CD14-positive monocyte (primary cell): ENCODE measurements around the gene CFAP47. TPM values are rescaled to one million over a fixed set of nuclear protein-coding genes. Genes with fewer than 3 reads are reported as not detected.
"Not testable (repeated sequence)": the region's sequence is repeated elsewhere in the genome, so short reads cannot be mapped to it uniquely, and the experiment has no call there.

ENCODE experiments used
- DNase-seq, 3 donors: peaks; one replicate each; pipeline ENCODE4 v3.0.0-alpha.2; 2011 to 2022
- H2AFZ ChIP-seq: 2 replicates; pipeline ENCODE4 v1.6.0; 2012; ENCODE audit warnings: mild to moderate bottlenecking, low read depth, low read length, inconsistent platforms; ENCODE audit not compliant: insufficient read depth, poor library complexity, severe bottlenecking
- H3K27ac ChIP-seq, 2 donors: 1 replicate in 1 of 2; 2 replicates in 1 of 2; pipeline ENCODE4 v1.5.1; 2012 to 2013; ENCODE audit warnings: low read length in 2 of 2, control low read depth in 1 of 2, inconsistent platforms in 1 of 2, low read depth in 1 of 2, mild to moderate bottlenecking in 1 of 2
- H3K27me3 ChIP-seq, 2 donors: one replicate each; pipeline versions ENCODE4 v1.6.0 to v1.6.1; 2011 to 2013; ENCODE audit warnings: low read length in 2 of 2; ENCODE audit not compliant: control insufficient read depth in 2 of 2, insufficient read depth in 2 of 2
- H3K36me3 ChIP-seq, 2 donors: replicated peaks in 1 of 2; 1 replicate in 1 of 2; 2 replicates in 1 of 2; pipeline versions ENCODE4 v1.5.1 to v1.6.1; 2012 to 2013; ENCODE audit warnings: low read length in 2 of 2, control low read depth in 1 of 2, inconsistent platforms in 1 of 2, mild to moderate bottlenecking in 1 of 2; ENCODE audit not compliant: insufficient read depth in 2 of 2, control insufficient read depth in 1 of 2
- H3K4me1 ChIP-seq, 2 donors: 1 replicate in 1 of 2; 2 replicates in 1 of 2; pipeline versions ENCODE4 v1.5.1 to v1.6.1; 2012 to 2013; ENCODE audit warnings: low read length in 2 of 2, control low read depth in 1 of 2, inconsistent platforms in 1 of 2, mild to moderate bottlenecking in 1 of 2, moderate library complexity in 1 of 2; ENCODE audit not compliant: insufficient read depth in 2 of 2, control insufficient read depth in 1 of 2
- H3K4me2 ChIP-seq: replicated peaks from 2 replicates; pipeline ENCODE3; 2012; ENCODE audit warnings: low read length, moderate library complexity, mild to moderate bottlenecking; ENCODE audit not compliant: poor library complexity, severe bottlenecking; ENCODE audit errors: extremely low read depth
- H3K4me3 ChIP-seq, 3 experiments: fragments of 200-600 bp in 1 of 3; sonication (generic) in 1 of 3; replicated peaks in 1 of 3; 1 replicate in 2 of 3; 2 replicates in 1 of 3; pipeline ENCODE4 v1.5.1; 2011 to 2013; ENCODE audit warnings: low read length in 3 of 3, mild to moderate bottlenecking in 3 of 3, control low read depth in 2 of 3, low read depth in 2 of 3, inconsistent platforms in 1 of 3, moderate library complexity in 1 of 3
- H3K79me2 ChIP-seq: 2 replicates; pipeline ENCODE4 v1.6.0; 2012; ENCODE audit warnings: mild to moderate bottlenecking, control low read depth, inconsistent platforms, low read length, moderate library complexity; ENCODE audit not compliant: insufficient read depth
- H3K9ac ChIP-seq: 2 replicates; pipeline ENCODE4 v1.6.0; 2017; ENCODE audit warnings: low read length, mild to moderate bottlenecking; ENCODE audit not compliant: insufficient read depth, poor library complexity, severe bottlenecking
- H3K9me3 ChIP-seq, 2 donors: replicated peaks in 1 of 2; 1 replicate in 1 of 2; 2 replicates in 1 of 2; pipeline versions ENCODE4 v1.5.1 to v1.6.1; 2012 to 2013; ENCODE audit warnings: low read length in 2 of 2, control low read depth in 1 of 2; ENCODE audit not compliant: control insufficient read depth in 1 of 2, insufficient read depth in 1 of 2
- H4K20me1 ChIP-seq: 2 replicates; pipeline ENCODE4 v1.6.0; 2012; ENCODE audit warnings: mild to moderate bottlenecking, low read length, control low read depth, moderate library complexity; ENCODE audit not compliant: insufficient read depth
- H3K27ac Mint-ChIP-seq, 7 donors: one replicate each; pipeline ENCODE4 v1.8.0; 2020; ENCODE audit warnings: mild to moderate bottlenecking in 7 of 7, mixed read lengths in 7 of 7, moderate library complexity in 6 of 7, inconsistent platforms in 2 of 7
- H3K27me3 Mint-ChIP-seq, 3 donors: one replicate each; pipeline ENCODE4 v1.8.0; 2021 to 2022; ENCODE audit warnings: low read depth in 3 of 3, mild to moderate bottlenecking in 3 of 3, mixed read lengths in 3 of 3, moderate library complexity in 3 of 3, inconsistent platforms in 1 of 3
- H3K36me3 Mint-ChIP-seq, 2 donors: one replicate each; pipeline ENCODE4 v1.8.0; 2020; ENCODE audit warnings: mixed read lengths in 2 of 2, inconsistent platforms in 1 of 2, mild to moderate bottlenecking in 1 of 2
- H3K4me1 Mint-ChIP-seq: one replicate; pipeline ENCODE4 v1.8.0; 2020; ENCODE audit warnings: mild to moderate bottlenecking, mixed read lengths
- H3K4me3 Mint-ChIP-seq, 2 donors: one replicate each; pipeline ENCODE4 v1.8.0; 2020; ENCODE audit warnings: mild to moderate bottlenecking in 2 of 2, mixed read lengths in 2 of 2, moderate library complexity in 1 of 2
- H3K9me3 Mint-ChIP-seq, 7 donors: one replicate each; pipeline ENCODE4 v1.8.0; 2020 to 2022; ENCODE audit warnings: mixed read lengths in 7 of 7, mild to moderate bottlenecking in 6 of 7, moderate library complexity in 6 of 7, inconsistent platforms in 2 of 7
- CTCF ChIP-seq: fragments of 200-600 bp; IDR thresholded peaks from one replicate; pipeline ENCODE4 v1.8.0; 2022; ENCODE audit warnings: antibody characterized with exemption, mild to moderate bottlenecking
- WGBS: methylation state at CpG from one replicate; pipeline ENCODE4 v1.1.5; 2013; ENCODE audit warnings: missing lambda C conversion rate; ENCODE audit not compliant: insufficient coverage; 5-methylcytosine and 5-hydroxymethylcytosine counted together
- intact Hi-C, 2 donors: fragments of 100-400 bp; cut with micrococcal nuclease; formaldehyde crosslinking; loops; one replicate each; pipeline versions ENCODE4 v1.15.0 to v1.15.1; 2023
- polyA plus RNA-seq, 3 donors: library from polyadenylated mRNA; depleted of rRNA in 1 of 3; unstranded in 2 of 3; stranded (reverse) in 1 of 3; fragments of 300-500 nt in 2 of 3; fragments of >200 nt in 1 of 3; fragmentation: Illumina TruSeq in 2 of 3; gene quantifications; 1 replicate in 2 of 3; 2 replicates in 1 of 3; pipeline ENCODE4 v1.2.3, GENCODE V29; 2012 to 2021

CFAP47 gene
- polyA plus RNA-seq, 3 donors = not detected

GRCh38 chrX:36071061-36071460 is 151.5 kb downstream of the CFAP47 start:
- no peak for DNase-seq
- Histone ChIP-seq H4K20me1 (no peaks in the 10 kb centered on the region), H3K4me2 (no peak overlapping the region), H3K4me1 (no peaks in the 10 kb centered on the region), H3K9ac (no peak overlapping the region), H3K27me3 (no peaks in the 10 kb centered on the region), H3K27ac (no peak overlapping the region), H3K79me2 (no peaks in the 10 kb centered on the region), H3K9me3 (no peaks in the 10 kb centered on the region), H3K4me3 (no peak overlapping the region), H3K36me3 (no peaks in the 10 kb centered on the region), H2AFZ (no peak overlapping the region)
- Mint-ChIP-seq H3K27ac (no peak overlapping the region), H3K9me3 (peaks cover 0 to 3% (median 0%) of the 10 kb centered on the region in 7 donors), H3K4me1 (no peaks in the 10 kb centered on the region), H3K36me3 (no peaks in the 10 kb centered on the region), H3K27me3 (peaks cover 0 to 3% (median 0%) of the 10 kb centered on the region in 3 donors), H3K4me3 (no peak overlapping the region)
- WGBS = no CpG with 5 or more reads among the region's 2 CpGs
- no peak for TF ChIP-seq CTCF
- intact Hi-C loops = no loop called here

- H3K27ac ChIP-seq, H3K36me3 ChIP-seq, H2AFZ ChIP-seq, H3K79me2 ChIP-seq, intact Hi-C loops, H3K27ac Mint-ChIP-seq, H3K4me3 ChIP-seq, H3K9me3 Mint-ChIP-seq, H3K27me3 Mint-ChIP-seq, H3K4me2 ChIP-seq, H3K9me3 ChIP-seq, H3K36me3 Mint-ChIP-seq, H3K4me3 Mint-ChIP-seq, H3K9ac ChIP-seq, H3K4me1 ChIP-seq, DNase-seq, H4K20me1 ChIP-seq, H3K4me1 Mint-ChIP-seq, H3K27me3 ChIP-seq: not testable (repeated sequence)
- no CpG with 5 or more reads among the region's 5 CpGs for WGBS
Measured at GRCh38 chrX:36075009-36075408, 155.5 kb downstream of the CFAP47 start.
